ENCODE measurements around the gene PAMR1.

PAMR1 gene

GRCh38 chr11:35418282-35419183 lies 106.9 kb downstream of the PAMR1 start:
- TF ChIP-seq CTCF (IDR thresholded peaks at IDR 0.05; ENCODE audit: borderline replicate concordance, control extremely low read depth, extremely low read depth, insufficient read depth, missing control alignments) = no peak
- peak; percentile 43 for DNase-seq (ENCODE audit: low spot score)
- in situ Hi-C loops (cut with MboI; ENCODE audit: low sequenced_read_pairs, unreplicated experiment) = loop anchor here (10.0 kb wide), 1 partner anchor 834 kb away; no protein-coding TSS in a partner anchor

GRCh38 chr11:35415487-35415886 lies 109.9 kb downstream of the PAMR1 start:
- no peak for TF ChIP-seq CTCF (IDR thresholded peaks at IDR 0.05; ENCODE audit: borderline replicate concordance, control extremely low read depth, extremely low read depth, insufficient read depth, missing control alignments)
- in situ Hi-C loops (cut with MboI; ENCODE audit: low sequenced_read_pairs, unreplicated experiment) = loop anchor here (10.0 kb wide), 1 partner anchor 831 kb away; no protein-coding TSS in a partner anchor
- no peak for DNase-seq (ENCODE audit: low spot score)

GRCh38 chr11:35414776-35415175 lies 110.6 kb downstream of the PAMR1 start:
- no peak for DNase-seq (ENCODE audit: low spot score)
- TF ChIP-seq CTCF (IDR thresholded peaks at IDR 0.05; ENCODE audit: borderline replicate concordance, control extremely low read depth, extremely low read depth, insufficient read depth, missing control alignments) = no peak
- in situ Hi-C loops (cut with MboI; ENCODE audit: low sequenced_read_pairs, unreplicated experiment) = loop anchor here (10.0 kb wide), 1 partner anchor 830 kb away; no protein-coding TSS in a partner anchor

- no peak for DNase-seq (ENCODE audit: low spot score)
- in situ Hi-C loops (cut with MboI; ENCODE audit: low sequenced_read_pairs, unreplicated experiment) = loop anchor here (10.0 kb wide), 1 partner anchor 830 kb away; no protein-coding TSS in a partner anchor
- no peak for TF ChIP-seq CTCF (IDR thresholded peaks at IDR 0.05; ENCODE audit: borderline replicate concordance, control extremely low read depth, extremely low read depth, insufficient read depth, missing control alignments)
These were observed 111.1 kb downstream of the PAMR1 start for GRCh38 chr11:35414311-35414710.

- in situ Hi-C loops (cut with MboI; ENCODE audit: low sequenced_read_pairs, unreplicated experiment) = loop anchor here (10.0 kb wide), 1 partner anchor 829 kb away; no protein-coding TSS in a partner anchor
- TF ChIP-seq CTCF (IDR thresholded peaks at IDR 0.05; ENCODE audit: borderline replicate concordance, control extremely low read depth, extremely low read depth, insufficient read depth, missing control alignments) = no peak
- DNase-seq (ENCODE audit: low spot score) = no peak
These were observed 111.8 kb downstream of the PAMR1 start for GRCh38 chr11:35413598-35413997.

GRCh38 chr11:35412285-35412684 lies 113.1 kb downstream of the PAMR1 start:
- in situ Hi-C loops (cut with MboI; ENCODE audit: low sequenced_read_pairs, unreplicated experiment) = loop anchor here (10.0 kb wide), 1 partner anchor 827 kb away; no protein-coding TSS in a partner anchor
- peak; percentile 28 for TF ChIP-seq CTCF (IDR thresholded peaks at IDR 0.05; ENCODE audit: borderline replicate concordance, control extremely low read depth, extremely low read depth, insufficient read depth, missing control alignments)
- DNase-seq (ENCODE audit: low spot score) = no peak

Data from GM13976 (cell line).